GM23338 (cell line): ENCODE data around the gene SH3BGR. TPM values are rescaled to one million over a fixed set of nuclear protein-coding genes. Genes with fewer than 3 reads are reported as not detected.

Source experiments
- ATAC-seq: fragments of 200-7000 bp; cut with Tn5 transposase; 3 replicates; pipeline ENCODE4 v1.9.1; 2020
- DNase-seq: peaks from one replicate; pipeline ENCODE4 v3.0.0-alpha.2; 2015; ENCODE audit warnings: low spot score
- H2AFZ ChIP-seq: fragments of 200-600 bp; sonication (generic); 2 replicates; pipeline ENCODE4 v1.8.0; 2016; ENCODE audit warnings: antibody characterized with exemption, mild to moderate bottlenecking, moderate library complexity
- H3F3A ChIP-seq: fragments of 200-600 bp; sonication (generic); replicated peaks from 2 replicates; pipeline ENCODE4 v1.8.0; 2017; ENCODE audit warnings: antibody characterized with exemption, mixed run types, low read depth
- H3K27ac ChIP-seq: fragments of 200-600 bp; sonication (generic); 2 replicates; pipeline ENCODE4 v1.6.1; 2016; ENCODE audit warnings: low read depth
- H3K27me3 ChIP-seq: fragments of 200-600 bp; sonication (generic); 2 replicates; pipeline ENCODE4 v1.8.0; 2016; ENCODE audit warnings: mild to moderate bottlenecking, mixed run types, moderate library complexity; ENCODE audit not compliant: insufficient read depth
- H3K36me3 ChIP-seq: fragments of 200-600 bp; sonication (generic); 2 replicates; pipeline ENCODE4 v1.8.0; 2016; ENCODE audit warnings: mild to moderate bottlenecking; ENCODE audit not compliant: insufficient read depth
- H3K4me1 ChIP-seq: fragments of 200-600 bp; sonication (generic); 2 replicates; pipeline ENCODE4 v1.8.0; 2016; ENCODE audit warnings: mild to moderate bottlenecking, moderate library complexity; ENCODE audit not compliant: insufficient read depth
- H3K4me2 ChIP-seq: fragments of 200-600 bp; sonication (generic); 2 replicates; pipeline ENCODE4 v1.7.1; 2017; ENCODE audit warnings: mixed run types
- H3K4me3 ChIP-seq: fragments of 200-600 bp; sonication (generic); 2 replicates; pipeline ENCODE4 v1.6.1; 2016; ENCODE audit warnings: mixed run types
- H3K79me2 ChIP-seq: fragments of 200-600 bp; sonication (generic); replicated peaks from 2 replicates; pipeline ENCODE4 v1.8.0; 2017; ENCODE audit warnings: mild to moderate bottlenecking; ENCODE audit not compliant: insufficient read depth
- H3K9me2 ChIP-seq: fragments of 200-600 bp; sonication (generic); 2 replicates; pipeline ENCODE4 v1.8.0; 2017; ENCODE audit not compliant: insufficient read depth
- H4K20me1 ChIP-seq: fragments of 200-600 bp; sonication (generic); replicated peaks from 2 replicates; pipeline ENCODE4 v1.8.0; 2017; ENCODE audit warnings: mild to moderate bottlenecking; ENCODE audit not compliant: insufficient read depth
- H3K27ac Mint-ChIP-seq: 2 replicates; pipeline ENCODE4 v1.8.0; 2020; ENCODE audit warnings: inconsistent platforms, mild to moderate bottlenecking, moderate library complexity, mixed read lengths
- H3K27me3 Mint-ChIP-seq: 3 replicates; pipeline ENCODE4 v1.8.0; 2022; ENCODE audit warnings: low read depth, mild to moderate bottlenecking, moderate library complexity, mixed read lengths, inconsistent platforms; ENCODE audit not compliant: insufficient read depth, poor library complexity
- H3K36me3 Mint-ChIP-seq: 3 replicates; pipeline ENCODE4 v1.8.0; 2021; ENCODE audit warnings: low read depth, mild to moderate bottlenecking, inconsistent platforms, moderate library complexity, mixed read lengths
- H3K4me1 Mint-ChIP-seq: 3 replicates; pipeline ENCODE4 v1.8.0; 2020; ENCODE audit warnings: mild to moderate bottlenecking, inconsistent platforms, mixed read lengths
- H3K4me3 Mint-ChIP-seq: 3 replicates; pipeline ENCODE4 v1.8.0; 2021; ENCODE audit warnings: moderate library complexity, mild to moderate bottlenecking, inconsistent platforms, mixed read lengths
- H3K9me3 Mint-ChIP-seq: 3 replicates; pipeline ENCODE4 v1.8.0; 2020; ENCODE audit warnings: moderate library complexity, mild to moderate bottlenecking, inconsistent platforms, mixed read lengths
- CREB1 ChIP-seq: fragments of 250-450 bp; sonication (Bioruptor Pico); IDR thresholded peaks from 2 replicates; pipeline ENCODE4 v1.5.0; 2020; ENCODE audit warnings: low read depth, mild to moderate bottlenecking, moderate library complexity
- EZH2phosphoT487 ChIP-seq: fragments of 200-600 bp; sonication (generic); IDR thresholded peaks from one replicate; pipeline ENCODE4 v1.8.1; 2018; ENCODE audit warnings: antibody characterized with exemption; ENCODE audit not compliant: unreplicated experiment
- NANOG ChIP-seq: IDR thresholded peaks from 2 replicates; pipeline ENCODE4 v1.6.1; 2016; ENCODE audit warnings: antibody characterized with exemption, borderline replicate concordance
- STAT1 ChIP-seq: IDR thresholded peaks from one replicate; pipeline ENCODE4 v1.6.1; 2016; ENCODE audit warnings: antibody characterized with exemption; ENCODE audit not compliant: unreplicated experiment
- ZNF331 ChIP-seq: fragments of 250-450 bp; sonication (Bioruptor Pico); IDR thresholded peaks from 2 replicates; pipeline ENCODE4 v1.5.0; 2020; ENCODE audit warnings: low read depth, mild to moderate bottlenecking, moderate library complexity
- polyA plus RNA-seq: library from polyadenylated mRNA; unstranded; fragments of >200 nt; fragmentation: Nextera tagmentation; extraction: Ambion mirVana; gene quantifications from 2 replicates; pipeline ENCODE4 v1.2.1, GENCODE V29; 2016
- total RNA-seq: library from RNA; depleted of rRNA; stranded (reverse); fragments of >200 nt; shearing (Covaris generic); gene quantifications from 2 replicates; pipeline ENCODE4 v1.2.3, GENCODE V29; 2014
- TF ChIP-seq, protein P1 (sequence below): IDR thresholded peaks from 2 replicates; pipeline ENCODE4 v1.6.1; 2016; ENCODE audit warnings: antibody characterized with exemption
- TF ChIP-seq, protein P2 (sequence below): IDR thresholded peaks from one replicate; pipeline ENCODE4 v1.6.1; 2018; ENCODE audit warnings: antibody characterized with exemption; ENCODE audit not compliant: unreplicated experiment
- TF ChIP-seq, protein P3 (sequence below): fragments of 250-450 bp; sonication (Bioruptor Pico); IDR thresholded peaks from 2 replicates; pipeline ENCODE4 v1.5.0; 2020; ENCODE audit warnings: mild to moderate bottlenecking, moderate library complexity

SH3BGR gene
- total and polyA plus RNA-seq, 2 experiments from 2014 or later, result 5.9 to 18.9 TPM

DNA sequence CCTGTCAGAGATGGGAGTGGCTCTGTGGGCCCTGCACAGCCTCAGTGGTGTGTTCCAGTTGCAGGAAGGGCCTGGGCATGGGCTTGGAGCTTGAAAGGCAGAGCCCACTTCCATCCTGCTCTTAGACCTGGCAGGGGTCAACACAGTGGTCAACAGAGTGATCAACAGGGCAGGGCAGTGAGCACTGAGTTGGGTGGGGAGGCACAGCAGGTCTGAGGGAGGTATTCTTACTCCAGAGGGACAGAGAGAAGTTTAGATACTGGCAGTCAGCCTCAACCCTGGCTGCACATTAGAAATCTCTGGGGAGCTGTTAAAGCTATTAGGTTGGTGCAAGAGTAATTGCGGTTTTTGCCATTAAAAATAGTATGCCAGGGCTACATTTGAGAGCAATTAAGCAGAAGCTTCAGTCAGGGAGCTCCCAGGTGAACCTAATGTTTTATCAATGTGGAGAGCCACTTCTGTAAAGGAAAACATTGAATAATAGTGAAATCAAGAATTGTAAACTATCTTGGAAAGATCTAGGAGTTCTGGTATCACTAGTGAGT lies 37.7 kb downstream of the SH3BGR start:
- H3K4me3 ChIP-seq, result no peak overlapping the region
- DNase-seq, result no peak
- 0 out of 2 replicates have a peak, but pooled peaks cover 3% of the 10 kb centered on the region for H3K36me3 ChIP-seq
- H3K4me1 Mint-ChIP-seq, result no peaks in the 10 kb centered on the region
- no peak overlapping the region for H3K4me3 Mint-ChIP-seq
- no peaks in the 10 kb centered on the region for H3K27me3 Mint-ChIP-seq
- H3K9me3 Mint-ChIP-seq, result peaks cover 6% of the 10 kb centered on the region
- H4K20me1 ChIP-seq, result no peaks in the 10 kb centered on the region
- no peak overlapping the region for H3K4me2 ChIP-seq
- no peaks in the 10 kb centered on the region for H3K4me1 ChIP-seq
- H2AFZ ChIP-seq, result no peak overlapping the region
- 0 out of 2 replicates have a peak, but pooled peaks cover 6% of the 10 kb centered on the region for H3K9me2 ChIP-seq
- no peak for TF ChIP-seq ZNF331 (CRISPR knock-in tag)
- no peak for TF ChIP-seq CREB1 (CRISPR knock-in tag)
- TF ChIP-seq STAT1, result no peak
- TF ChIP-seq, protein P1, sequence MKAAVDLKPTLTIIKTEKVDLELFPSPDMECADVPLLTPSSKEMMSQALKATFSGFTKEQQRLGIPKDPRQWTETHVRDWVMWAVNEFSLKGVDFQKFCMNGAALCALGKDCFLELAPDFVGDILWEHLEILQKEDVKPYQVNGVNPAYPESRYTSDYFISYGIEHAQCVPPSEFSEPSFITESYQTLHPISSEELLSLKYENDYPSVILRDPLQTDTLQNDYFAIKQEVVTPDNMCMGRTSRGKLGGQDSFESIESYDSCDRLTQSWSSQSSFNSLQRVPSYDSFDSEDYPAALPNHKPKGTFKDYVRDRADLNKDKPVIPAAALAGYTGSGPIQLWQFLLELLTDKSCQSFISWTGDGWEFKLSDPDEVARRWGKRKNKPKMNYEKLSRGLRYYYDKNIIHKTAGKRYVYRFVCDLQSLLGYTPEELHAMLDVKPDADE, result no peak
- TF ChIP-seq NANOG, result no peak
- no peak for TF ChIP-seq EZH2phosphoT487
- TF ChIP-seq, protein P2, sequence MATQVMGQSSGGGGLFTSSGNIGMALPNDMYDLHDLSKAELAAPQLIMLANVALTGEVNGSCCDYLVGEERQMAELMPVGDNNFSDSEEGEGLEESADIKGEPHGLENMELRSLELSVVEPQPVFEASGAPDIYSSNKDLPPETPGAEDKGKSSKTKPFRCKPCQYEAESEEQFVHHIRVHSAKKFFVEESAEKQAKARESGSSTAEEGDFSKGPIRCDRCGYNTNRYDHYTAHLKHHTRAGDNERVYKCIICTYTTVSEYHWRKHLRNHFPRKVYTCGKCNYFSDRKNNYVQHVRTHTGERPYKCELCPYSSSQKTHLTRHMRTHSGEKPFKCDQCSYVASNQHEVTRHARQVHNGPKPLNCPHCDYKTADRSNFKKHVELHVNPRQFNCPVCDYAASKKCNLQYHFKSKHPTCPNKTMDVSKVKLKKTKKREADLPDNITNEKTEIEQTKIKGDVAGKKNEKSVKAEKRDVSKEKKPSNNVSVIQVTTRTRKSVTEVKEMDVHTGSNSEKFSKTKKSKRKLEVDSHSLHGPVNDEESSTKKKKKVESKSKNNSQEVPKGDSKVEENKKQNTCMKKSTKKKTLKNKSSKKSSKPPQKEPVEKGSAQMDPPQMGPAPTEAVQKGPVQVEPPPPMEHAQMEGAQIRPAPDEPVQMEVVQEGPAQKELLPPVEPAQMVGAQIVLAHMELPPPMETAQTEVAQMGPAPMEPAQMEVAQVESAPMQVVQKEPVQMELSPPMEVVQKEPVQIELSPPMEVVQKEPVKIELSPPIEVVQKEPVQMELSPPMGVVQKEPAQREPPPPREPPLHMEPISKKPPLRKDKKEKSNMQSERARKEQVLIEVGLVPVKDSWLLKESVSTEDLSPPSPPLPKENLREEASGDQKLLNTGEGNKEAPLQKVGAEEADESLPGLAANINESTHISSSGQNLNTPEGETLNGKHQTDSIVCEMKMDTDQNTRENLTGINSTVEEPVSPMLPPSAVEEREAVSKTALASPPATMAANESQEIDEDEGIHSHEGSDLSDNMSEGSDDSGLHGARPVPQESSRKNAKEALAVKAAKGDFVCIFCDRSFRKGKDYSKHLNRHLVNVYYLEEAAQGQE, result no peak
- TF ChIP-seq, protein P3, sequence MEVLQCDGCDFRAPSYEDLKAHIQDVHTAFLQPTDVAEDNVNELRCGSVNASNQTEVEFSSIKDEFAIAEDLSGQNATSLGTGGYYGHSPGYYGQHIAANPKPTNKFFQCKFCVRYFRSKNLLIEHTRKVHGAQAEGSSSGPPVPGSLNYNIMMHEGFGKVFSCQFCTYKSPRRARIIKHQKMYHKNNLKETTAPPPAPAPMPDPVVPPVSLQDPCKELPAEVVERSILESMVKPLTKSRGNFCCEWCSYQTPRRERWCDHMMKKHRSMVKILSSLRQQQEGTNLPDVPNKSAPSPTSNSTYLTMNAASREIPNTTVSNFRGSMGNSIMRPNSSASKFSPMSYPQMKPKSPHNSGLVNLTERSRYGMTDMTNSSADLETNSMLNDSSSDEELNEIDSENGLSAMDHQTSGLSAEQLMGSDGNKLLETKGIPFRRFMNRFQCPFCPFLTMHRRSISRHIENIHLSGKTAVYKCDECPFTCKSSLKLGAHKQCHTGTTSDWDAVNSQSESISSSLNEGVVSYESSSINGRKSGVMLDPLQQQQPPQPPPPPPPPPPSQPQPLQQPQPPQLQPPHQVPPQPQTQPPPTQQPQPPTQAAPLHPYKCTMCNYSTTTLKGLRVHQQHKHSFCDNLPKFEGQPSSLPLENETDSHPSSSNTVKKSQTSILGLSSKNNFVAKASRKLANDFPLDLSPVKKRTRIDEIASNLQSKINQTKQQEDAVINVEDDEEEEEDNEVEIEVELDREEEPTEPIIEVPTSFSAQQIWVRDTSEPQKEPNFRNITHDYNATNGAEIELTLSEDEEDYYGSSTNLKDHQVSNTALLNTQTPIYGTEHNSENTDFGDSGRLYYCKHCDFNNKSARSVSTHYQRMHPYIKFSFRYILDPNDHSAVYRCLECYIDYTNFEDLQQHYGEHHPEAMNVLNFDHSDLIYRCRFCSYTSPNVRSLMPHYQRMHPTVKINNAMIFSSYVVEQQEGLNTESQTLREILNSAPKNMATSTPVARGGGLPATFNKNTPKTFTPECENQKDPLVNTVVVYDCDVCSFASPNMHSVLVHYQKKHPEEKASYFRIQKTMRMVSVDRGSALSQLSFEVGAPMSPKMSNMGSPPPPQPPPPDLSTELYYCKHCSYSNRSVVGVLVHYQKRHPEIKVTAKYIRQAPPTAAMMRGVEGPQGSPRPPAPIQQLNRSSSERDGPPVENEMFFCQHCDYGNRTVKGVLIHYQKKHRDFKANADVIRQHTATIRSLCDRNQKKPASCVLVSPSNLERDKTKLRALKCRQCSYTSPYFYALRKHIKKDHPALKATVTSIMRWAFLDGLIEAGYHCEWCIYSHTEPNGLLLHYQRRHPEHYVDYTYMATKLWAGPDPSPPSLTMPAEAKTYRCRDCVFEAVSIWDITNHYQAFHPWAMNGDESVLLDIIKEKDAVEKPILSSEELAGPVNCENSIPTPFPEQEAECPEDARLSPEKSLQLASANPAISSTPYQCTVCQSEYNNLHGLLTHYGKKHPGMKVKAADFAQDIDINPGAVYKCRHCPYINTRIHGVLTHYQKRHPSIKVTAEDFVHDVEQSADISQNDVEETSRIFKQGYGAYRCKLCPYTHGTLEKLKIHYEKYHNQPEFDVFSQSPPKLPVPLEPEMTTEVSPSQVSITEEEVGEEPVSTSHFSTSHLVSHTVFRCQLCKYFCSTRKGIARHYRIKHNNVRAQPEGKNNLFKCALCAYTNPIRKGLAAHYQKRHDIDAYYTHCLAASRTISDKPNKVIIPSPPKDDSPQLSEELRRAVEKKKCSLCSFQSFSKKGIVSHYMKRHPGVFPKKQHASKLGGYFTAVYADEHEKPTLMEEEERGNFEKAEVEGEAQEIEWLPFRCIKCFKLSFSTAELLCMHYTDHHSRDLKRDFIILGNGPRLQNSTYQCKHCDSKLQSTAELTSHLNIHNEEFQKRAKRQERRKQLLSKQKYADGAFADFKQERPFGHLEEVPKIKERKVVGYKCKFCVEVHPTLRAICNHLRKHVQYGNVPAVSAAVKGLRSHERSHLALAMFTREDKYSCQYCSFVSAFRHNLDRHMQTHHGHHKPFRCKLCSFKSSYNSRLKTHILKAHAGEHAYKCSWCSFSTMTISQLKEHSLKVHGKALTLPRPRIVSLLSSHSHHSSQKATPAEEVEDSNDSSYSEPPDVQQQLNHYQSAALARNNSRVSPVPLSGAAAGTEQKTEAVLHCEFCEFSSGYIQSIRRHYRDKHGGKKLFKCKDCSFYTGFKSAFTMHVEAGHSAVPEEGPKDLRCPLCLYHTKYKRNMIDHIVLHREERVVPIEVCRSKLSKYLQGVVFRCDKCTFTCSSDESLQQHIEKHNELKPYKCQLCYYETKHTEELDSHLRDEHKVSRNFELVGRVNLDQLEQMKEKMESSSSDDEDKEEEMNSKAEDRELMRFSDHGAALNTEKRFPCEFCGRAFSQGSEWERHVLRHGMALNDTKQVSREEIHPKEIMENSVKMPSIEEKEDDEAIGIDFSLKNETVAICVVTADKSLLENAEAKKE (CRISPR knock-in tag), result no peak
- ATAC-seq, result no peak
- H3K36me3 Mint-ChIP-seq, result peaks cover 3% of the 10 kb centered on the region; the same call in 2 of the 3 replicates
- no peak overlapping the region for H3K27ac ChIP-seq
- H3K79me2 ChIP-seq, result no peaks in the 10 kb centered on the region
- no peaks in the 10 kb centered on the region for H3F3A ChIP-seq
- H3K27ac Mint-ChIP-seq, result no peak overlapping the region
- H3K27me3 ChIP-seq, result no peaks in the 10 kb centered on the region
